ENCODE data around the gene MRAP2.

DNA sequence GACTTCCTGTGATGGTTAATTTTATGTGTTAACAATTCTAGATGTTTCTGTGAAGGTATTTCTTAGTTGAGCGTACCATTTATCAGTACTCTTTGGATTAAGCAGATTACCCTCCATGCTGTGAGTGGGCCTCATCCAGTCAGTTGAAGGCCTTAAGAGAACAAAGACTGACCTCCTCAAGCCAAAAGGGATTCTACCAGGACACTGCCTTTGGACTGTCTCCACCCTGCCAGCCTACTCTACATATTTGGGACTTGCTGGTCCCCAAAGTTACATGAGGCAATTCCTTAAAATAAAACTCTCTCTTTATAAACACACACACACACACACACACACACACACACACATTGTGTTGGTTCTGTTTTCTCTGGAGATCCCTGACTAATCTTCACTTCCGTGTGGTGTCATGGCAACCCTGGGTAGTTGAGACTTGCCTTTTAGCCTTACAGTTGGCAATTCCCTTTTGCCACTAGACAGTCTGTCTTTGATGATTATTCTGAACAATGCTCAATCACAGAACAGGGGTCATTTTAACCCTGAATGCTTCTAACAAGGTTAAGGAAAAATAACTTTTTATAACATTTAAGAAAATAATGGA lies 32.2 kb downstream of the MRAP2 start:
- TF ChIP-seq ZC3H10 (CRISPR knock-in tag; IDR thresholded peaks at IDR 0.05) (no peak), ZFP30 (CRISPR knock-in tag; IDR thresholded peaks at IDR 0.05) (no peak), ZFP3 (CRISPR knock-in tag; IDR thresholded peaks at IDR 0.05) (no peak), SNAI2 (CRISPR knock-in tag; IDR thresholded peaks at IDR 0.05) (no peak), CSDC2 (CRISPR knock-in tag; IDR thresholded peaks at IDR 0.05) (no peak)
- TF ChIP-seq, protein P1, sequence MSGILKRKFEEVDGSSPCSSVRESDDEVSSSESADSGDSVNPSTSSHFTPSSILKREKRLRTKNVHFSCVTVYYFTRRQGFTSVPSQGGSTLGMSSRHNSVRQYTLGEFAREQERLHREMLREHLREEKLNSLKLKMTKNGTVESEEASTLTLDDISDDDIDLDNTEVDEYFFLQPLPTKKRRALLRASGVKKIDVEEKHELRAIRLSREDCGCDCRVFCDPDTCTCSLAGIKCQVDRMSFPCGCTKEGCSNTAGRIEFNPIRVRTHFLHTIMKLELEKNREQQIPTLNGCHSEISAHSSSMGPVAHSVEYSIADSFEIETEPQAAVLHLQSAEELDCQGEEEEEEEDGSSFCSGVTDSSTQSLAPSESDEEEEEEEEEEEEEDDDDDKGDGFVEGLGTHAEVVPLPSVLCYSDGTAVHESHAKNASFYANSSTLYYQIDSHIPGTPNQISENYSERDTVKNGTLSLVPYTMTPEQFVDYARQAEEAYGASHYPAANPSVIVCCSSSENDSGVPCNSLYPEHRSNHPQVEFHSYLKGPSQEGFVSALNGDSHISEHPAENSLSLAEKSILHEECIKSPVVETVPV (CRISPR knock-in tag; IDR thresholded peaks at IDR 0.05): no peak

All from SK-N-SH treated with all-trans-retinoic acid at 6 μM for 48 hours (cell line).